NB4 (cell line): Measurements from ENCODE around the gene KAZN.

ENCODE experiments used
- CTCF ChIP-seq: IDR thresholded peaks from one replicate; pipeline ENCODE4 v1.5.1; 2012; ENCODE audit warnings: low read depth, low read length
- POLR2A ChIP-seq: IDR thresholded peaks from 2 replicates; pipeline ENCODE4 v1.6.1; 2011; ENCODE audit warnings: mild to moderate bottlenecking; ENCODE audit not compliant: insufficient read length; ENCODE audit errors: extremely low read depth

GRCh38 chr1:14877224-14877623 lies 278.7 kb downstream of the KAZN start:
- TF ChIP-seq CTCF (no peak), POLR2A (no peak)
